GM15510 (cell line): ENCODE results near the gene PLXNC1.

ENCODE experiments used
- POLR2A ChIP-seq: IDR thresholded peaks from 3 replicates; pipeline ENCODE4 v1.6.1; 2011; ENCODE audit warnings: borderline replicate concordance; ENCODE audit not compliant: insufficient read length; ENCODE audit errors: extremely low read depth

The PLXNC1 gene

DNA sequence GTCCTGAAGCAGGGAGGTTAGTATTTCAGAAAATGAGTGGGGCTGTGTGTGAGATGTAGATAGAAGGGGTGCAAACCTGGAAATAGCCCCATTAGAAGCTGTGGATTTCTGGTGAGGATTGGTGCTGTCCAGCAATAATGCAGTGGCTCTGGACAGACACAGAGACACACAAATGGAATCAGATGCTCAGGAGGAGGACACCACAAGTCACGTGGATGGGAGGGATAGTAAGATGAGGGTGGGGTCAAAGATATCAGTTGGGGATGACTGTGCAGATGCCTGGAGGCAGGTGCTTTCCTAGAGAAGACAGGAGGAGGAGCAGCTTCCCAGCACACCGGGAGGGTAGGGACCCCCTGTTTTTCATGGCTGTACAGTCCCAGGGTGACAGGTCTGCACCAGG, 136.5 kb downstream of the PLXNC1 start:
- no peak for TF ChIP-seq POLR2A

GRCh38 chr12:94285943-94286582, 137.7 kb downstream of the PLXNC1 start:
- TF ChIP-seq POLR2A: no peak

DNA sequence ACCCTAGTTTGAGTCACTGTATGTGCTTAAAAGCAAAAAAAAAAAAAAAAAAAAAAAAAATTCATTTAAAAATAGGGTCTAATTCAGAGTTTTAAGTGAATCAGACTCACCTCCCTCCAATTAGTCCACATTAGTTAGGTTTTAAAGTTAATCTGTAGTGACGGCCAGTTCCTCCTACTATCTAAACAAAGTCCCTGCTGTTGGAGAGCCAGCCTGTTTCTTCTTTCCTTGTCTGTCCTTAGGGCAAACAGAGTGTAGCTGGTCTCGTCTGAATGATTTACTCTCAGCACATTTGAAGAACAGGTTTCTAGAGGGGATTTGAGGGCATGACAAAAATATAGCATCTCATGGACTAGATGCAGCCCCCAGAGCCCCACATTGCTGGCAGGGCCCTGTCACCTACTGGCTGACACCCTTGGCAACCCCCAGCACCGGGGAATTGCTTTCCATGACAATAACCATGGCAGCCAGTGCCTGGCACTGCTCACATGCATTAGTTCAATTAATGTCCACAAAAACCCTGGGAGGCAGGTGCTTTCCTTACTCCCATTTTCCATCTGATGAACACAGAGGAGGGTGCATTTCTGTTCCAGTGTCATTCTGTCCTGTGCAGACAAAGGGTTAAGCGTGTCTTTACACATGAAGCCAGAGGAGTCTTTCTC, 138.3 kb downstream of the PLXNC1 start:
- TF ChIP-seq POLR2A: no peak

DNA sequence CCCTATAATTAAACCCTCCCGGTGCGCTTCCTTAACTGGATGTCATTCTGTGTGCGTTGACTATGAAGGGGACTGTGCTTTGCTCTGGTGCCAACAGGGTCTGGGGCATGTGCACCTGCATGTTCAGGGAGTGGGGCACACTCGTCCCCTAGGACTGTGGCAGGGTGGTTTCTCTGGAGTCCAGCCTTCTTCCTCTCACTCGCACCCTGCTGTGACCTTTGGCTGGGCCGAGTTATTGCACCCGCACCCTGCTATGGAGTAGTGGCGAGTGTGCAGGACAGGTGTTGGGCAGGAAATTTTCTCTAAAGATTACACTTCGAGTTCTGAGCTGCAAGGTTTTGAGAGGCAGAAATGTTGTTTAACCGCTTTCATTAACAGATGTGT, 138.9 kb downstream of the PLXNC1 start:
- no peak for TF ChIP-seq POLR2A

- no peak for TF ChIP-seq POLR2A
Observed at GRCh38 chr12:94289461-94290312, 141.3 kb downstream of the PLXNC1 start.

DNA sequence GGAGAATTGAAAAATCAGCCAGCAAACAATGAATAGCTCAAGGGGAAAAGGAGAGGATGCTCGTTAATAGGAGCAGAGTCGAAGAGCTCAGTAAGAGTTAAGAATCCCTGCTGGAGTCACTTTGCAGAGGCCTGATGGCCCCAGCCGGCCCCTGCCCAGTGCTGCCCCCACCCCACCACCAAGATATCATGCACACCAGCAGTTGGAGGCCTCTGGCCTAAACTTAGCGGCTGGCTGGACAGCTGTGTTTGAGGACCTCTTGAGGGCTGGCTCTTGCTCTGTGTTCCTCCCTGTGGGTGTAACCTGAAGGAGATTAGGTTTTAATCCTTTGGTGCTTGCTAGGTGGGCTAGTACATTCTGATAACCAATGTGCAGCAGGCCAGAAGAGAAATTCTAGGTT, 142.0 kb downstream of the PLXNC1 start:
- TF ChIP-seq POLR2A: no peak

DNA sequence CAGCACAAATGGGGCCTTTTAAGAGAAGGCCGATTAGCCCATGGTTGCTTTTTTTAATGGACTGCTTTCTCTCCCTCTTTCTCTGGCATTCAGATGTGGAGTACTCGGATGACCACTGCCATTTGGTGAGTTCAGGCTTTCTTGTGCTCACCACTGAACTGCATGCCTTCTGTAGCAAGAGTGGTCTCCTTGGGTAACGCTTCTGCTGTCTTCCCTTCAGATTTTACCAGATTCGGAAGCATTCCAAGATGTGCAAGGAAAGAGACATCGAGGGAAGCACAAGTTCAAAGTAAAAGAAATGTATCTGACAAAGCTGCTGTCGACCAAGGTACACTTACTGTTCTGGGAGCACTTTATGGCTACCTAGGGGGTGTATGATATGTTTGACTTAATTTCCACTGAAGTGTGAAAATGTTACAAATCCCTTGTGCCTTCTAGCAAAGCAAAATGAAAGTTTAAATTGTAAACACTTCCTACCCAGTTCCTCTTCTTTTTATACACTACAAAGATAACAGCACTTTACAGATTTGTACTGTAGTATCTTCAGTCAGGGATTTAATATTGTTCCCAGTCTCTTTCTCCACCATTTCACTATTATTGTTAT, 148.8 kb downstream of the PLXNC1 start:
- no peak for TF ChIP-seq POLR2A

DNA sequence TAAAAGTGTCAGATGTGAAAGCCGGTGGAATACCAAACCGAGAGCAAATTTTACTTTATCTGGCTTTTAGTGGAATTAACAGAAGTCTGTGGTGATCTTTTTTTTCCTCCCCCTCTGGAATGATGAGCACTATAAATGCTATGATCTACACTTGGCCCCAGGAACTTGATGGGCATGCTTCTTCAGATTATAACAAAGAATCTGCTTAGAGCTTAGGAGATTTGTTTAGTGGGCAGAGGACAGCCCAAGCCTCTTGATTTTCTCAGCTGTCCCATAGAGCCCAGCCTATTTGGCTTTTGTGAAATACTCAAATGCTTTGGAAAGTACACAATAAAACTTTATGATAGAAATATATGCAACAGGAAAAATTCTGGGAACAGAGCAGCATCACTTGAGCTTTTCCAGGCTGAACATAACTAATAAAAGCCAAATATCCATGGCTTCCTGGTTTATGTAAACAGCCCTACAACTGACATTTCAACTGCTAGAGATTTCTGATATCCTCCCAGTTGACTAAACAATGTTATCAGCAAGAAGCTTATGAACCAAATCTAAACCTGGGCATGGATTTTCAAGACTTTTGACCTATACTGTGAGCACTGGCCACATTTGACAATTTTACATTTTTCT, 149.6 kb downstream of the PLXNC1 start:
- TF ChIP-seq POLR2A: no peak

GRCh38 chr12:94299846-94300245, 151.5 kb downstream of the PLXNC1 start:
- no peak for TF ChIP-seq POLR2A

DNA sequence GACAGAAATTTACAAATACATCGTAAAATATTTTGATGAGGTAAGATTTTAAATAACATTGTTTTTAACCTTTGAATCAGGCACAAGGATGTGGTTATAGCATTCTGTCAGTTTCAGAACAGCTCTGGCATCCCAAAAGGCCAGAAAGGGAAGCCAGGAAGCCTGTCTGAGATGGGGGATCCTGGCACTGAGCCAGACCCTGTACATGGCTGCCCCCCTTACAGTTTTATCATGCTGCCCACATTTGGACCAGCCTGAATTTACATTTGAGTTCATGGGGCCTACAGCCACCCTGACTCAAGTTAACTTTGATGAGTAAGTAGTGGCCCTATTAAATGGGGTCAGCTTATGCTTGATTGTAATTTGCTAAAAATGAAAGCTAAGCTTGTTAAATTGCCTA, 155.6 kb downstream of the PLXNC1 start:
- no peak for TF ChIP-seq POLR2A

DNA sequence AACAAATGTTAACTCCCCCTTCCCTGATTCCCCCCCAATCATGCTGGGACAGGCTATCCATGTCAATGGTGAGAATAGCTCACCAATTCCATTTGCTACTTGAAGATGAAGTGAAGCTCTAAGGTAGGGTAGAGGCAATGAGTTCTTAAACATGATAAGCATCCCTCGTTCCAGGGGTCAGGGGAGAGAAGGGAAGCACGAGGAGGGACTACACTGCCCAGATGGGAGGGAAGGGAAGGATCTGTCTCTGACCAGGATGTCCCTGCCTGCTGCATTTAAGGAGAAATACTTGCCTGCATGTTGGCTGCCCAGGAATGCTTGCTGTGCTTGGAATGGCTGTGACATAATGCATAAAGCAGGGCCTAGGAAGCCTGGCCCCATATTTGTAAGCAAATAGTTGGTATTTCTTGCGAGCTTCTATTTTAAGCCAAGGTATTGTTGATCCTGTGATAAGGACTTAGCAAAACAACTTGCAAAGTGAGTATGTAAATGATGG, 156.2 kb downstream of the PLXNC1 start:
- no peak for TF ChIP-seq POLR2A

GRCh38 chr12:94305130-94305957, 157.0 kb downstream of the PLXNC1 start:
- peak; percentile 2 for TF ChIP-seq POLR2A

- no peak for TF ChIP-seq POLR2A
Observed at GRCh38 chr12:94308612-94309011, 160.2 kb downstream of the PLXNC1 start.

DNA sequence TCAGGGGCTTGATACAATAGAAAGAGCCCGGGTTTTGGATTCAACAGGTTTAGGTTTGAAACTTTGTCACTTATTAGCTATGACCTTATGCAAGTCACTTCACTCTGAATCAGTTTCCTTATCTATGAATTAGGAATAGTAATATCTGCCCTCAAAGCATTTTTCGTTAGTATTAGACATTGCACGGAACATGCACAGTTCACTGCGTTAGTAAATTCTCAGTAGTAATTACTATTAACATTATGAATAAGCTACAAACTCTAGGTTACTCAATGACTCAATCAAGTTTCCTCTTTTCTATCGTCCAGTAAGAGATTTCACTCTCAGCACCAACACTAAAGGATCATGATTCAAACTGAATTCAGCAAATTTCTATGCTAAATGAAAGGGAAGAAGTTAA, 161.0 kb downstream of the PLXNC1 start:
- no peak for TF ChIP-seq POLR2A

DNA sequence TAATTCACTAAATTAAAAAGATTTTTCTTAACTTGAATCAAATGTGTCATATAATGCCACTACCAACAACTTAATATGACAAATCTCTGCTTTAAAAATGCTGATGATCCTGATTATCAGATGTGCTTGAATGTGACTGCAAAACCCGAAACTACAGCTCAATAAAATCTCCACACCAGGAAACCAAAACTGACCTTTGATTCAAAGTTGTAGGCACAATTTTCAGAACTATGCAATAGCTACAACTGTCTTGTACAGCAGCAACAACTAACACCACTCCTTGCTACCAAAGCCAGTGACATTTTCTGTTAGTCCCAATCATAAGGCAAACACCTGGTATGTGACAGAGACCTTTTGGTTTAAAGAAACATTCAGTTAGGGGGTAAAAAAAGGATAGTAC, 164.0 kb downstream of the PLXNC1 start:
- no peak for TF ChIP-seq POLR2A

- TF ChIP-seq POLR2A: no peak
Observed at GRCh38 chr12:94318181-94318580, 169.8 kb downstream of the PLXNC1 start.
